ENCODE results near the gene GRM8. TPM values are rescaled to one million over a fixed set of nuclear protein-coding genes. Genes with fewer than 3 reads are reported as not detected.

Gene GRM8
- total and polyA plus RNA-seq, 10 of the 15 experiments (the other 5 are each of a cell fraction or from before 2014, with no cell fraction given): 0.33 to 7.1 (median 0.45) TPM; not detected in 2

DNA sequence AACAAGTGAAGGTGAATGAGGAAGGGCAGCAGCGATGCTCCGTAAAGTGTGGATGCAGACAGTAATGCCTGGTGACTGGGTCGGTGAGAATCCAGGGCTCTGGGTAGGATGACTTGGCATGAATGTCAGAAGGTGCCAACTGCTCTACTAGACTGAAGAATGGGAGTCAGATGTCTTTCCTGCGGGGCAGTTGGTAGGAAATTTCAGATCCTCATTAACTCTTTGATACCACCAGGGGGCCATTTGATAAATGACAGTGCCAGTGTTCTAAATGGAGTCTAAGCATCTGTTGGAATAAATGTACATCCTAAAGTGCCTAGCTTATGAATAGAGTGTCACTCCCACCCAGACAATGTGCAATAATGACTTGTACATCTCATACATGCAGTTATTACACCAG, 462.0 kb downstream of the GRM8 start:
- DNase-seq (ENCODE audit: low read depth, low spot score) (no peak), FAIRE-seq (no peak), ATAC-seq (no peak)
- no peaks in the 10 kb centered on the region for H3K79me2 ChIP-seq (ENCODE audit: control insufficient read depth, insufficient read depth, low read length)
- RAD21 ChIA-PET (ENCODE audit: unreplicated experiment): no interaction called here
- H3K27ac ChIP-seq (ENCODE audit: control insufficient read depth, insufficient read depth): no peak overlapping the region
- intact Hi-C loops (cut with micrococcal nuclease; ENCODE audit: unreplicated experiment) (no loop called here), in situ Hi-C loops (cut with MboI) (no loop called here)
- POLR2A ChIA-PET: no interaction called here
- no peak for TF ChIP-seq ETV6 (conservative IDR thresholded peaks at IDR 0.05 in 1 of 2, IDR thresholded peaks at IDR 0.05 in 1 of 2; ENCODE audit: borderline replicate concordance in 1 of 2, low read depth in 1 of 2)
- TF ChIP-seq CBX3 (IDR thresholded peaks at IDR 0.05; ENCODE audit: borderline replicate concordance, low read depth): no peak
- no peak for TF ChIP-seq MEF2B (IDR thresholded peaks at IDR 0.05; ENCODE audit: partially characterized antibody, poor library complexity, severe bottlenecking)
- no peak for TF ChIP-seq IKZF2 (IDR thresholded peaks at IDR 0.05)
- TF ChIP-seq, protein P1, sequence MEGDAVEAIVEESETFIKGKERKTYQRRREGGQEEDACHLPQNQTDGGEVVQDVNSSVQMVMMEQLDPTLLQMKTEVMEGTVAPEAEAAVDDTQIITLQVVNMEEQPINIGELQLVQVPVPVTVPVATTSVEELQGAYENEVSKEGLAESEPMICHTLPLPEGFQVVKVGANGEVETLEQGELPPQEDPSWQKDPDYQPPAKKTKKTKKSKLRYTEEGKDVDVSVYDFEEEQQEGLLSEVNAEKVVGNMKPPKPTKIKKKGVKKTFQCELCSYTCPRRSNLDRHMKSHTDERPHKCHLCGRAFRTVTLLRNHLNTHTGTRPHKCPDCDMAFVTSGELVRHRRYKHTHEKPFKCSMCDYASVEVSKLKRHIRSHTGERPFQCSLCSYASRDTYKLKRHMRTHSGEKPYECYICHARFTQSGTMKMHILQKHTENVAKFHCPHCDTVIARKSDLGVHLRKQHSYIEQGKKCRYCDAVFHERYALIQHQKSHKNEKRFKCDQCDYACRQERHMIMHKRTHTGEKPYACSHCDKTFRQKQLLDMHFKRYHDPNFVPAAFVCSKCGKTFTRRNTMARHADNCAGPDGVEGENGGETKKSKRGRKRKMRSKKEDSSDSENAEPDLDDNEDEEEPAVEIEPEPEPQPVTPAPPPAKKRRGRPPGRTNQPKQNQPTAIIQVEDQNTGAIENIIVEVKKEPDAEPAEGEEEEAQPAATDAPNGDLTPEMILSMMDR (IDR thresholded peaks at IDR 0.05 in 2 of 3, conservative IDR thresholded peaks at IDR 0.05 in 1 of 3; ENCODE audit: control insufficient read depth in 2 of 3, extremely low read depth in 1 of 3, insufficient read depth in 1 of 3, low read depth in 3 of 3, low read length in 3 of 3): 0 out of 6 replicates have a peak, but pooled peaks of 2 of the 3 experiments have one; percentile 5 to 10
- TF ChIP-seq RAD21 (IDR thresholded peaks at IDR 0.05; ENCODE audit: insufficient read depth, low read depth, low read length): 0 out of 2 replicates have a peak, but pooled peaks have one; percentile 10
- TF ChIP-seq FOS (IDR thresholded peaks at IDR 0.05; ENCODE audit: borderline replicate concordance, extremely low read depth, insufficient read length): no peak
- TF ChIP-seq TARDBP (IDR thresholded peaks at IDR 0.05; ENCODE audit: borderline replicate concordance): no peak
- H3K9ac ChIP-seq (ENCODE audit: control insufficient read depth, insufficient read depth, low read length): no peak overlapping the region
- no peaks in the 10 kb centered on the region for H3K36me3 ChIP-seq (ENCODE audit: control insufficient read depth in 2 of 2, insufficient read depth in 2 of 2, low read length in 1 of 2)
- no peak overlapping the region for H3K4me3 ChIP-seq
- no TSS peak for BruUV-seq (replicated peaks)
- no peaks in the 10 kb centered on the region for H3K9me3 ChIP-seq (replicated peaks; ENCODE audit: control insufficient read depth, insufficient read depth, low read length)
- no peak overlapping the region for H2AFZ ChIP-seq (ENCODE audit: control insufficient read depth, low read depth, low read length)
- CTCF ChIA-PET: interaction anchor here (6.0 kb wide), 1 partner anchor 11 kb away, joined by 50 read pairs; no protein-coding TSS in a partner anchor
- H3K4me2 ChIP-seq (ENCODE audit: control insufficient read depth, insufficient read depth): no peak overlapping the region
- H4K20me1 ChIP-seq (ENCODE audit: control insufficient read depth, insufficient read depth): no peaks in the 10 kb centered on the region
- no peaks in the 10 kb centered on the region for H3K4me1 ChIP-seq (ENCODE audit: control insufficient read depth, insufficient read depth, low read length)
- SMC1A ChIA-PET (ENCODE audit: uncharacterized antibody, unreplicated experiment): no interaction called here
- 98% methylated on average over 4 of the region's 4 CpGs for WGBS (ENCODE audit: insufficient coverage, insufficient replicate concordance, low lambda C conversion rate, missing lambda C conversion rate)
- H3K27me3 ChIP-seq (replicated peaks in 1 of 2; ENCODE audit: control insufficient read depth in 2 of 2, insufficient read depth in 2 of 2, low read length in 1 of 2): no peaks in the 10 kb centered on the region

Measured in GM12878 (cell line).